Activated naive CD4-positive, alpha-beta T cell treated with anti-CD3 and anti-CD28 coated beads, Interleukin-2, amount 50 U/mL, for 24 hours (primary cell): Measurements from ENCODE around the gene THOC5.
"Not testable (repeated sequence)": the region's sequence is repeated elsewhere in the genome, so short reads cannot be mapped to it uniquely, and the experiment has no call there.

Source experiments
- H3K27ac Mint-ChIP-seq: one replicate; pipeline ENCODE4 v1.8.0; 2021; ENCODE audit warnings: mild to moderate bottlenecking, mixed read lengths
- H3K27me3 Mint-ChIP-seq: one replicate; pipeline ENCODE4 v1.8.0; 2021; ENCODE audit warnings: mixed read lengths
- H3K36me3 Mint-ChIP-seq: one replicate; pipeline ENCODE4 v1.8.0; 2021; ENCODE audit warnings: mixed read lengths
- H3K4me1 Mint-ChIP-seq: one replicate; pipeline ENCODE4 v1.8.0; 2021; ENCODE audit warnings: mixed read lengths
- H3K4me3 Mint-ChIP-seq: one replicate; pipeline ENCODE4 v1.8.0; 2021; ENCODE audit warnings: mild to moderate bottlenecking, mixed read lengths
- H3K9me3 Mint-ChIP-seq: one replicate; pipeline ENCODE4 v1.8.0; 2021; ENCODE audit warnings: mixed read lengths

The THOC5 gene

GRCh38 chr22:29570456-29570855, 16.9 kb upstream of the THOC5 start:
- no peak overlapping the region for H3K4me3 Mint-ChIP-seq
- H3K36me3 Mint-ChIP-seq: peaks cover 4% of the 10 kb centered on the region
- H3K27ac Mint-ChIP-seq: no peak overlapping the region
- H3K9me3 Mint-ChIP-seq: no peaks in the 10 kb centered on the region
- H3K27me3 Mint-ChIP-seq: no peaks in the 10 kb centered on the region
- H3K4me1 Mint-ChIP-seq: no peaks in the 10 kb centered on the region

GRCh38 chr22:29569011-29569678, 15.6 kb upstream of the THOC5 start:
- Mint-ChIP-seq H3K36me3 (peaks cover 4% of the 10 kb centered on the region), H3K27ac (no peak overlapping the region), H3K9me3 (no peaks in the 10 kb centered on the region), H3K4me3 (no peak overlapping the region), H3K4me1 (no peaks in the 10 kb centered on the region), H3K27me3 (no peaks in the 10 kb centered on the region)

- H3K4me1 Mint-ChIP-seq: no peaks in the 10 kb centered on the region
- no peaks in the 10 kb centered on the region for H3K27me3 Mint-ChIP-seq
- no peak overlapping the region for H3K27ac Mint-ChIP-seq
- H3K36me3 Mint-ChIP-seq: peaks cover 4% of the 10 kb centered on the region
- H3K4me3 Mint-ChIP-seq: no peak overlapping the region
- H3K9me3 Mint-ChIP-seq: no peaks in the 10 kb centered on the region
Measured at GRCh38 chr22:29567338-29567737, 13.8 kb upstream of the THOC5 start.

GRCh38 chr22:29566513-29566912, 13.0 kb upstream of the THOC5 start:
- H3K27ac Mint-ChIP-seq, H3K27me3 Mint-ChIP-seq, H3K4me1 Mint-ChIP-seq, H3K9me3 Mint-ChIP-seq, H3K36me3 Mint-ChIP-seq, H3K4me3 Mint-ChIP-seq: not testable (repeated sequence)

- no peaks in the 10 kb centered on the region for H3K27me3 Mint-ChIP-seq
- no peak overlapping the region for H3K4me3 Mint-ChIP-seq
- no peak overlapping the region for H3K27ac Mint-ChIP-seq
- peaks cover 8% of the 10 kb centered on the region for H3K36me3 Mint-ChIP-seq
- H3K4me1 Mint-ChIP-seq: no peaks in the 10 kb centered on the region
- H3K9me3 Mint-ChIP-seq: no peaks in the 10 kb centered on the region
Measured at GRCh38 chr22:29563652-29564460, 10.3 kb upstream of the THOC5 start.

- Mint-ChIP-seq H3K27ac (peak overlapping the region; percentile 71), H3K4me3 (no peak overlapping the region), H3K36me3 (peaks cover 10% of the 10 kb centered on the region), H3K4me1 (peaks cover 3% of the 10 kb centered on the region), H3K27me3 (no peaks in the 10 kb centered on the region), H3K9me3 (no peaks in the 10 kb centered on the region)
Measured at GRCh38 chr22:29559853-29560252, 6.3 kb upstream of the THOC5 start.

GRCh38 chr22:29559030-29559429, 5.5 kb upstream of the THOC5 start:
- Mint-ChIP-seq H3K27ac (no peak overlapping the region), H3K4me1 (peaks cover 3% of the 10 kb centered on the region), H3K9me3 (no peaks in the 10 kb centered on the region), H3K36me3 (peaks cover 10% of the 10 kb centered on the region), H3K27me3 (no peaks in the 10 kb centered on the region), H3K4me3 (no peak overlapping the region)

- peaks cover 10% of the 10 kb centered on the region for H3K36me3 Mint-ChIP-seq
- H3K27me3 Mint-ChIP-seq: no peaks in the 10 kb centered on the region
- H3K4me1 Mint-ChIP-seq: peaks cover 25% of the 10 kb centered on the region
- H3K27ac Mint-ChIP-seq: peak overlapping the region; percentile 65
- peak overlapping the region; percentile 33 for H3K4me3 Mint-ChIP-seq
- no peaks in the 10 kb centered on the region for H3K9me3 Mint-ChIP-seq
Measured at GRCh38 chr22:29555065-29555644, 1.6 kb upstream of the THOC5 start.

GRCh38 chr22:29552357-29552756, 1.2 kb downstream of the THOC5 start:
- not testable (repeated sequence) for H3K36me3 Mint-ChIP-seq, H3K27me3 Mint-ChIP-seq, H3K9me3 Mint-ChIP-seq, H3K27ac Mint-ChIP-seq
- peaks cover 35% of the 10 kb centered on the region for H3K4me1 Mint-ChIP-seq
- peak overlapping the region; percentile 92 for H3K4me3 Mint-ChIP-seq

- Mint-ChIP-seq H3K9me3 (no peaks in the 10 kb centered on the region), H3K27me3 (no peaks in the 10 kb centered on the region), H3K4me1 (peaks cover 33% of the 10 kb centered on the region), H3K4me3 (no peak overlapping the region), H3K27ac (peak overlapping the region; percentile 86), H3K36me3 (peaks cover 3% of the 10 kb centered on the region)
Measured at GRCh38 chr22:29550005-29550404, 3.6 kb downstream of the THOC5 start.

GRCh38 chr22:29545045-29545444, 8.5 kb downstream of the THOC5 start:
- H3K36me3 Mint-ChIP-seq: peaks cover 10% of the 10 kb centered on the region

GRCh38 chr22:29541845-29542244, 11.7 kb downstream of the THOC5 start:
- H3K4me1 Mint-ChIP-seq: no peaks in the 10 kb centered on the region
- H3K4me3 Mint-ChIP-seq: no peak overlapping the region
- H3K9me3 Mint-ChIP-seq: no peaks in the 10 kb centered on the region
- H3K27me3 Mint-ChIP-seq: no peaks in the 10 kb centered on the region
- peaks cover 12% of the 10 kb centered on the region for H3K36me3 Mint-ChIP-seq
- no peak overlapping the region for H3K27ac Mint-ChIP-seq

More at GRCh38 chr22:29545045-29545444, 8.5 kb downstream of the THOC5 start:
- H3K9me3 Mint-ChIP-seq, H3K4me3 Mint-ChIP-seq, H3K27me3 Mint-ChIP-seq, H3K27ac Mint-ChIP-seq, H3K4me1 Mint-ChIP-seq: not testable (repeated sequence)

GRCh38 chr22:29539105-29539504, 14.5 kb downstream of the THOC5 start:
- peaks cover 13% of the 10 kb centered on the region for H3K36me3 Mint-ChIP-seq
- H3K9me3 Mint-ChIP-seq: no peaks in the 10 kb centered on the region
- H3K4me1 Mint-ChIP-seq: peaks cover 1% of the 10 kb centered on the region
- H3K27me3 Mint-ChIP-seq: no peaks in the 10 kb centered on the region
- H3K4me3 Mint-ChIP-seq: no peak overlapping the region
- no peak overlapping the region for H3K27ac Mint-ChIP-seq

GRCh38 chr22:29536411-29536810, 17.1 kb downstream of the THOC5 start:
- Mint-ChIP-seq H3K9me3 (no peaks in the 10 kb centered on the region), H3K27me3 (no peaks in the 10 kb centered on the region), H3K36me3 (peaks cover 20% of the 10 kb centered on the region), H3K4me3 (no peak overlapping the region), H3K4me1 (peaks cover 4% of the 10 kb centered on the region), H3K27ac (no peak overlapping the region)

- Mint-ChIP-seq H3K27ac (no peak overlapping the region), H3K4me1 (peaks cover 4% of the 10 kb centered on the region), H3K9me3 (no peaks in the 10 kb centered on the region), H3K4me3 (no peak overlapping the region), H3K36me3 (peaks cover 21% of the 10 kb centered on the region), H3K27me3 (no peaks in the 10 kb centered on the region)
Measured at GRCh38 chr22:29531419-29531818, 22.1 kb downstream of the THOC5 start.

- H3K27ac Mint-ChIP-seq: no peak overlapping the region
- H3K36me3 Mint-ChIP-seq: peaks cover 22% of the 10 kb centered on the region
- no peak overlapping the region for H3K4me3 Mint-ChIP-seq
- no peaks in the 10 kb centered on the region for H3K9me3 Mint-ChIP-seq
- H3K4me1 Mint-ChIP-seq: peaks cover 4% of the 10 kb centered on the region
- no peaks in the 10 kb centered on the region for H3K27me3 Mint-ChIP-seq
Measured at GRCh38 chr22:29530716-29531115, 22.8 kb downstream of the THOC5 start.
